ENCODE data around the gene ITGA2B.

GRCh38 chr17:44363613-44364159 lies 25.8 kb downstream of the ITGA2B start, which contains the start of gene FAM171A2:
- TF ChIP-seq CTCF (conservative IDR thresholded peaks at IDR 0.05; ENCODE audit: low read length) (peak; percentile 56), EZH2phosphoT487 (IDR thresholded peaks at IDR 0.05; ENCODE audit: borderline replicate concordance) (no peak)

Data from Loucy (cell line).